Fibroblast of lung (primary cell): ENCODE data around the gene FSTL4. TPM values are rescaled to one million over a fixed set of nuclear protein-coding genes. Genes with fewer than 3 reads are reported as not detected.
A peak's percentile ranks its signal among the peaks of the same experiment; 100 is the strongest.

Experiments
- DNase-seq, 2 donors: peaks; one replicate each; pipeline versions ENCODE4 v3.0.0 to v3.0.0-alpha.2; 2010; ENCODE audit warnings: low read depth in 2 of 2
- H2AFZ ChIP-seq: 2 replicates; pipeline ENCODE4 v1.5.1; 2012; ENCODE audit warnings: low read length, control low read depth, inconsistent platforms
- H3K27ac ChIP-seq: 2 replicates; pipeline ENCODE4 v1.5.1; 2011; ENCODE audit warnings: low read length, control low read depth; ENCODE audit not compliant: insufficient read depth
- H3K27me3 ChIP-seq: 2 replicates; pipeline ENCODE4 v1.5.1; 2011; ENCODE audit warnings: mild to moderate bottlenecking, low read length; ENCODE audit not compliant: control insufficient read depth, insufficient read depth
- H3K36me3 ChIP-seq: 2 replicates; pipeline ENCODE4 v1.5.1; 2011; ENCODE audit warnings: low read length; ENCODE audit not compliant: control insufficient read depth, insufficient read depth
- H3K4me1 ChIP-seq: 2 replicates; pipeline ENCODE4 v1.5.1; 2011; ENCODE audit warnings: low read length; ENCODE audit not compliant: control insufficient read depth, insufficient read depth; ENCODE audit errors: extremely low read depth
- H3K4me2 ChIP-seq: 2 replicates; pipeline ENCODE4 v1.5.1; 2011; ENCODE audit warnings: low read length, control low read depth; ENCODE audit not compliant: insufficient read depth; ENCODE audit errors: extremely low read depth
- H3K4me3 ChIP-seq, 4 experiments: fragments of 200-600 bp in 1 of 4; sonication (generic) in 1 of 4; replicated peaks in 1 of 4; 2 replicates each; pipeline ENCODE4 v1.5.1; 2011 to 2016; ENCODE audit warnings: low read length in 4 of 4, low read depth in 3 of 4, mild to moderate bottlenecking in 3 of 4, control low read depth in 2 of 4, inconsistent platforms in 1 of 4, mixed read lengths in 1 of 4; ENCODE audit not compliant: insufficient read depth in 1 of 4; ENCODE audit errors: control extremely low read depth in 1 of 4
- H3K79me2 ChIP-seq: 2 replicates; pipeline ENCODE4 v1.5.1; 2012; ENCODE audit warnings: mild to moderate bottlenecking, low read length, inconsistent platforms; ENCODE audit not compliant: control insufficient read depth, insufficient read depth
- H3K9ac ChIP-seq: 2 replicates; pipeline ENCODE4 v1.5.1; 2011; ENCODE audit warnings: mild to moderate bottlenecking, low read length, control low read depth; ENCODE audit not compliant: insufficient read depth
- H3K9me3 ChIP-seq: 2 replicates; pipeline ENCODE4 v1.5.1; 2012; ENCODE audit warnings: low read depth, low read length; ENCODE audit not compliant: control insufficient read depth, insufficient read depth
- H4K20me1 ChIP-seq: 2 replicates; pipeline ENCODE4 v1.5.1; 2011; ENCODE audit warnings: low read length; ENCODE audit not compliant: control insufficient read depth, insufficient read depth; ENCODE audit errors: extremely low read depth
- CTCF ChIP-seq, 2 donors: IDR thresholded peaks in 1 of 2; conservative IDR thresholded peaks in 1 of 2; 1 replicate in 1 of 2; 2 replicates in 1 of 2; pipeline ENCODE4 v1.5.1; 2011 to 2012; ENCODE audit warnings: low read length in 2 of 2, control low read depth in 1 of 2, inconsistent platforms in 1 of 2, low read depth in 1 of 2, mild to moderate bottlenecking in 1 of 2
- EZH2 ChIP-seq: IDR thresholded peaks from 2 replicates; pipeline ENCODE4 v1.5.1; 2012; ENCODE audit warnings: low read length, control low read depth, mild to moderate bottlenecking; ENCODE audit errors: missing control alignments
- polyA plus RNA-seq, 2 donors: library from polyadenylated mRNA; depleted of rRNA in 1 of 2; stranded (reverse) in 1 of 2; unstranded in 1 of 2; fragments of >200 nt; gene quantifications; 2 replicates each; pipeline ENCODE4 v1.2.1, GENCODE V29; 2011 to 2012; ENCODE audit warnings: missing spikeins in 1 of 2
- total RNA-seq: library from RNA; depleted of rRNA; stranded (reverse); fragments of >200 nt; gene quantifications from 2 replicates; pipeline ENCODE4 v1.2.1, GENCODE V29; 2014

FSTL4 gene
- total and polyA plus RNA-seq, 2 donors (not counting 1 experiment from before 2014, with no cell fraction given), result 0.17 to 0.33 TPM

GRCh38 chr5:133314086-133314485, 298.3 kb downstream of the FSTL4 start:
- H4K20me1 ChIP-seq, result no peaks in the 10 kb centered on the region
- no peak overlapping the region for H3K4me3 ChIP-seq
- no peaks in the 10 kb centered on the region for H3K79me2 ChIP-seq
- no peak for DNase-seq
- H2AFZ ChIP-seq, result no peak overlapping the region
- no peaks in the 10 kb centered on the region for H3K36me3 ChIP-seq
- H3K27me3 ChIP-seq, result no peaks in the 10 kb centered on the region
- no peak overlapping the region for H3K4me2 ChIP-seq
- no peaks in the 10 kb centered on the region for H3K9me3 ChIP-seq
- no peak overlapping the region for H3K9ac ChIP-seq
- no peak overlapping the region for H3K27ac ChIP-seq
- no peaks in the 10 kb centered on the region for H3K4me1 ChIP-seq
- no peak for TF ChIP-seq CTCF (conservative IDR thresholded peaks at IDR 0.05 in 1 of 2, IDR thresholded peaks at IDR 0.05 in 1 of 2; ENCODE audit: low read depth in 1 of 2, low read length in 2 of 2)
- TF ChIP-seq EZH2, result no peak

GRCh38 chr5:133311176-133311575, 301.2 kb downstream of the FSTL4 start:
- no peak overlapping the region for H2AFZ ChIP-seq

GRCh38 chr5:133309984-133310621, 302.2 kb downstream of the FSTL4 start:
- Histone ChIP-seq H3K4me1 (no peaks in the 10 kb centered on the region), H2AFZ (no peak overlapping the region), H3K36me3 (no peaks in the 10 kb centered on the region), H3K4me3 (no peak overlapping the region), H3K27ac (no peak overlapping the region), H3K9me3 (no peaks in the 10 kb centered on the region), H3K27me3 (no peaks in the 10 kb centered on the region), H3K4me2 (no peak overlapping the region), H3K79me2 (no peaks in the 10 kb centered on the region), H4K20me1 (no peaks in the 10 kb centered on the region), H3K9ac (no peak overlapping the region)
- no peak for TF ChIP-seq CTCF (conservative IDR thresholded peaks at IDR 0.05 in 1 of 2, IDR thresholded peaks at IDR 0.05 in 1 of 2; ENCODE audit: low read depth in 1 of 2, low read length in 2 of 2)
- TF ChIP-seq EZH2, result no peak
- peak in 1 of 2 donors; percentile 11 for DNase-seq

More at GRCh38 chr5:133311176-133311575, 301.2 kb downstream of the FSTL4 start:
- Histone ChIP-seq H3K4me2 (no peak overlapping the region), H3K9me3 (no peaks in the 10 kb centered on the region), H3K9ac (no peak overlapping the region), H3K36me3 (no peaks in the 10 kb centered on the region), H3K79me2 (no peaks in the 10 kb centered on the region), H3K27ac (no peak overlapping the region), H4K20me1 (no peaks in the 10 kb centered on the region), H3K27me3 (no peaks in the 10 kb centered on the region), H3K4me1 (no peaks in the 10 kb centered on the region), H3K4me3 (no peak overlapping the region)
- TF ChIP-seq EZH2 (no peak), CTCF (conservative IDR thresholded peaks at IDR 0.05 in 1 of 2, IDR thresholded peaks at IDR 0.05 in 1 of 2; ENCODE audit: low read depth in 1 of 2, low read length in 2 of 2) (no peak)
- no peak for DNase-seq
